A549 treated with CORT108297 at 1 μM for 4 hours (cell line): ENCODE results near the gene MUC4. TPM values are rescaled to one million over a fixed set of nuclear protein-coding genes. Genes with fewer than 3 reads are reported as not detected.

Experiments used
- total RNA-seq: library from RNA; stranded (reverse); fragments of 200-300 nt; extraction: Qiagen RNA extraction; gene quantifications from 5 replicates; pipeline ENCODE4 v1.2.3, GENCODE V29; 2022

The MUC4 gene
- total RNA-seq: 0.02 to 0.04 TPM in 2 of 5 replicates, not detected in the others

DNA sequence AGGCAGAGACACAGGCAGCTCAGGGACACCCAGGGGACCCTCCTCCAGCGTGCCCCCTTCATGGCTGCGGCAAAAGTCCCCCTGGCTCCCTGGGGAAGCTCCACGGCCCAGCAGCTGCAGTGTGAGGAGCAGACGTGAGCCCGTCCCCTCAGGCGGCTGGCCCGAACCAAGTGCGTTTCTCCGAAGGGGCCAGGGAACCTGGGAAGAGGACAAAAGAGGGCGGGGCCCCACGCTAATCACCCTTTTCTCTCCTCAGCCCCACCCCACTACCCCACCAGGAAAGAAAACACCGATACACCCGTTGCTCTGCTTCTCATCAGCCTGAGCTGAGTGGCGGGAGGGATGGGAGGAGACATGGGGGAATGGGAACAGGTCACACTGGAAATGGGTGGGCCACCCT, at the start of gene MUC4:
Gene MUC4, minus strand, starts transcription at position 174 of the 400 bp plus-strand sequence. Its CDS starts 112 bp downstream, at position 62.

GRCh38 chr3:195720831-195721506, 90.8 kb downstream of the MUC4 start, which contains the start of gene MUC20:
Gene MUC20, plus strand, starts transcription at chr3:195720978. Its CDS starts 30 bp downstream, at chr3:195721008.

Other genes with a start within 250 kb of the MUC4 start
- 0.50 to 1.1 TPM (median 0.58 TPM) in 5 replicates for gene APOD, start 228.0 kb downstream of the MUC4 start, total RNA-seq
- 0.25 to 0.73 TPM (median 0.50 TPM) in 5 replicates for gene MUC20, start 91.0 kb downstream of the MUC4 start, total RNA-seq
- 17.1 to 25.3 TPM (median 21.7 TPM) in 5 replicates for gene TNK2, start 96.6 kb upstream of the MUC4 start, total RNA-seq